HepG2 (cell line): Measurements from ENCODE around the gene ARHGAP26.

Experiments used
- ELF1 ChIP-seq: sonication (generic); formaldehyde crosslinking; IDR thresholded peaks from 2 replicates; pipeline ENCODE4 v1.4.0; 2020; ENCODE audit warnings: missing genetic modification reagents
- RBAK ChIP-seq: sonication (generic); formaldehyde crosslinking; IDR thresholded peaks from 2 replicates; pipeline ENCODE4 v1.5.1; 2020; ENCODE audit warnings: mild to moderate bottlenecking, missing genetic modification reagents
- ZNF263 ChIP-seq: sonication (generic); formaldehyde crosslinking; IDR thresholded peaks from 2 replicates; pipeline ENCODE4 v1.4.0; 2020; ENCODE audit warnings: missing genetic modification reagents

- TF ChIP-seq ELF1 (CRISPR knock-in tag) (no peak), RBAK (CRISPR knock-in tag) (no peak), ZNF263 (CRISPR knock-in tag) (no peak)
These were observed 479.7 kb downstream of the ARHGAP26 start for GRCh38 chr5:143249851-143250250.
